GM12878 (cell line): ENCODE data around the gene ST13.

Experiments used
- CREB1 ChIP-seq: IDR thresholded peaks from 2 replicates; pipeline ENCODE4 v1.6.1; 2012; ENCODE audit warnings: low read depth, mild to moderate bottlenecking, inconsistent platforms
- RAD21 ChIP-seq: IDR thresholded peaks from 2 replicates; pipeline ENCODE4 v1.6.1; 2011; ENCODE audit warnings: mild to moderate bottlenecking, low read depth, low read length, moderate library complexity; ENCODE audit not compliant: insufficient read depth

GRCh38 chr22:40853333-40853732, 3.1 kb downstream of the ST13 start:
- no peak for TF ChIP-seq RAD21
- no peak for TF ChIP-seq CREB1
